HG03139 (cell line): ENCODE results near the gene TTC3.

Experiments used
- ATAC-seq: cut with Tn5 transposase; IDR thresholded peaks from one replicate; pipeline ENCODE4 v1.9.1; 2021; ENCODE audit not compliant: unreplicated experiment

TTC3 gene

GRCh38 chr21:37146320-37147235 is 73.5 kb downstream of the TTC3 start:
- ATAC-seq, result no peak

- no peak for ATAC-seq
Observed at GRCh38 chr21:37149411-37149810, 76.4 kb downstream of the TTC3 start.

- ATAC-seq, result no peak
Observed at GRCh38 chr21:37153196-37153934, 80.3 kb downstream of the TTC3 start.

GRCh38 chr21:37153935-37154350 is 80.9 kb downstream of the TTC3 start:
- no peak for ATAC-seq

- no peak for ATAC-seq
Observed at GRCh38 chr21:37155186-37155585, 82.1 kb downstream of the TTC3 start.

- no peak for ATAC-seq
Observed at GRCh38 chr21:37157938-37158337, 84.9 kb downstream of the TTC3 start.

- no peak for ATAC-seq
Observed at GRCh38 chr21:37159053-37159776, 86.2 kb downstream of the TTC3 start.

- no peak for ATAC-seq
Observed at GRCh38 chr21:37159949-37160348, 86.9 kb downstream of the TTC3 start.

GRCh38 chr21:37164742-37165141 is 91.7 kb downstream of the TTC3 start:
- ATAC-seq, result no peak

- ATAC-seq, result no peak
Observed at GRCh38 chr21:37165586-37165985, 92.5 kb downstream of the TTC3 start.

- no peak for ATAC-seq
Observed at GRCh38 chr21:37166733-37167132, 93.7 kb downstream of the TTC3 start.

- no peak for ATAC-seq
Observed at GRCh38 chr21:37168666-37169065, 95.6 kb downstream of the TTC3 start.

- no peak for ATAC-seq
Observed at GRCh38 chr21:37172646-37173045, 99.6 kb downstream of the TTC3 start.

- ATAC-seq, result no peak
Observed at GRCh38 chr21:37176716-37177115, 103.7 kb downstream of the TTC3 start.

GRCh38 chr21:37181059-37181458 is 108.0 kb downstream of the TTC3 start:
- no peak for ATAC-seq

GRCh38 chr21:37182222-37182621 is 109.2 kb downstream of the TTC3 start:
- ATAC-seq, result no peak

- no peak for ATAC-seq
Observed at GRCh38 chr21:37183749-37184148, 110.7 kb downstream of the TTC3 start.

- ATAC-seq, result no peak
Observed at GRCh38 chr21:37184784-37185593, 111.9 kb downstream of the TTC3 start.

GRCh38 chr21:37186983-37187382 is 113.9 kb downstream of the TTC3 start:
- no peak for ATAC-seq

- no peak for ATAC-seq
Observed at GRCh38 chr21:37188825-37189224, 115.8 kb downstream of the TTC3 start.

- ATAC-seq, result no peak
Observed at GRCh38 chr21:37192019-37192418, 119.0 kb downstream of the TTC3 start.
